Liver (tissue), 9 donors: ENCODE results near the gene EMP1. TPM values are rescaled to one million over a fixed set of nuclear protein-coding genes. Genes with fewer than 3 reads are reported as not detected.
A peak's percentile ranks its signal among the peaks of the same experiment; 100 is the strongest.

Experiments used
- DNase-seq: peaks from one replicate; pipeline ENCODE4 v3.0.0-alpha.2; 2017; ENCODE audit warnings: low spot score
- H3K27ac ChIP-seq, 2 donors: one replicate each; pipeline ENCODE4 v1.7.0; 2013; ENCODE audit warnings: inconsistent platforms in 2 of 2, low read length in 2 of 2, control low read depth in 1 of 2, low read depth in 1 of 2, mild to moderate bottlenecking in 1 of 2
- H3K27me3 ChIP-seq, 4 donors: one replicate each; pipeline versions ENCODE4 v1.6.1 to v1.7.0; 2013; ENCODE audit warnings: low read length in 3 of 4, inconsistent platforms in 1 of 4, mild to moderate bottlenecking in 1 of 4, moderate library complexity in 1 of 4; ENCODE audit not compliant: control insufficient read depth in 4 of 4, insufficient read depth in 4 of 4
- H3K36me3 ChIP-seq, 4 donors: one replicate each; pipeline versions ENCODE4 v1.6.1 to v1.7.0; 2013; ENCODE audit warnings: low read length in 3 of 4, mild to moderate bottlenecking in 3 of 4, low read depth in 1 of 4, moderate library complexity in 1 of 4; ENCODE audit not compliant: control insufficient read depth in 4 of 4, insufficient read depth in 3 of 4
- H3K4me1 ChIP-seq, 4 donors: one replicate each; pipeline versions ENCODE4 v1.6.1 to v1.7.0; 2013; ENCODE audit warnings: low read length in 3 of 4, mild to moderate bottlenecking in 3 of 4, moderate library complexity in 1 of 4; ENCODE audit not compliant: control insufficient read depth in 4 of 4, insufficient read depth in 4 of 4
- H3K4me3 ChIP-seq, 3 donors: one replicate each; pipeline versions ENCODE4 v1.6.1 to v1.7.0; 2013; ENCODE audit warnings: low read length in 3 of 3, control low read depth in 1 of 3, low read depth in 1 of 3, mild to moderate bottlenecking in 1 of 3
- H3K9ac ChIP-seq, 2 donors: one replicate each; pipeline ENCODE4 v1.7.0; 2013; ENCODE audit warnings: low read length in 2 of 2, mild to moderate bottlenecking in 2 of 2, moderate library complexity in 2 of 2, control low read depth in 1 of 2, low read depth in 1 of 2
- H3K9me3 ChIP-seq, 4 donors: one replicate each; pipeline versions ENCODE4 v1.6.1 to v1.7.0; 2013; ENCODE audit warnings: low read length in 3 of 4; ENCODE audit not compliant: control insufficient read depth in 4 of 4
- EGR1 ChIP-seq, 2 donors: IDR thresholded peaks; 2 replicates each; pipeline ENCODE4 v1.6.1; 2016 to 2018; ENCODE audit warnings: antibody characterized with exemption in 2 of 2, low read depth in 2 of 2
- FOXA2 ChIP-seq: IDR thresholded peaks from 2 replicates; pipeline ENCODE4 v1.6.1; 2016; ENCODE audit warnings: antibody characterized with exemption
- GABPA ChIP-seq, 2 donors: IDR thresholded peaks in 1 of 2; conservative IDR thresholded peaks in 1 of 2; 2 replicates each; pipeline ENCODE4 v1.6.1; 2016; ENCODE audit warnings: antibody characterized with exemption in 2 of 2, mild to moderate bottlenecking in 1 of 2, moderate library complexity in 1 of 2
- HNF4A ChIP-seq, 2 donors: conservative IDR thresholded peaks; 2 replicates each; pipeline ENCODE4 v1.6.1; 2016; ENCODE audit warnings: antibody characterized with exemption in 2 of 2, mild to moderate bottlenecking in 2 of 2
- HNF4G ChIP-seq: IDR thresholded peaks from 2 replicates; pipeline ENCODE4 v1.6.1; 2016; ENCODE audit warnings: antibody characterized with exemption
- JUND ChIP-seq, 2 donors: IDR thresholded peaks; 2 replicates each; pipeline ENCODE4 v1.6.1; 2016; ENCODE audit warnings: antibody characterized with exemption in 2 of 2
- NR2F2 ChIP-seq: IDR thresholded peaks from 2 replicates; pipeline ENCODE4 v1.6.1; 2016; ENCODE audit warnings: antibody characterized with exemption
- RAD21 ChIP-seq, 2 donors: IDR thresholded peaks; 2 replicates each; pipeline ENCODE4 v1.6.1; 2016; ENCODE audit warnings: antibody characterized with exemption in 2 of 2, mild to moderate bottlenecking in 2 of 2
- SP1 ChIP-seq: IDR thresholded peaks from 2 replicates; pipeline ENCODE4 v1.6.1; 2018; ENCODE audit warnings: antibody characterized with exemption, mild to moderate bottlenecking
- YY1 ChIP-seq: IDR thresholded peaks from 2 replicates; pipeline ENCODE4 v1.6.1; 2016; ENCODE audit warnings: antibody characterized with exemption, mild to moderate bottlenecking
- WGBS: extraction: QIAGEN DNeasy Blood & Tissue Kit; methylation state at CpG from one replicate; pipeline ENCODE4 v1.1.7; 2013; 5-methylcytosine and 5-hydroxymethylcytosine counted together
- polyA plus RNA-seq, 2 donors: library from polyadenylated mRNA; stranded (reverse) in 1 of 2; unstranded in 1 of 2; fragments of 200-250 nt in 1 of 2; fragments of >200 nt in 1 of 2; fragmentation: Nextera tagmentation in 1 of 2; extraction: Ambion mirVana in 1 of 2; gene quantifications; one replicate each; pipeline versions ENCODE4 v1.2.1 to v1.2.3, GENCODE V29; 2013 to 2015
- total RNA-seq, 2 donors: library from RNA; depleted of rRNA; stranded (reverse); fragments of >200 nt; gene quantifications; one replicate each; pipeline ENCODE4 v1.2.3, GENCODE V29; 2014
- TF ChIP-seq, protein P1 (sequence below): IDR thresholded peaks from 2 replicates; pipeline ENCODE4 v1.6.1; 2016; ENCODE audit warnings: antibody characterized with exemption, mild to moderate bottlenecking
- TF ChIP-seq, protein P2 (sequence below): fragments of 150-350 bp; IDR thresholded peaks from 2 replicates; pipeline ENCODE4 v1.5.1; 2017; ENCODE audit warnings: improper control_type of control experiment, low read depth, low read length; ENCODE audit not compliant: missing input control
- TF ChIP-seq, protein P3 (sequence below): IDR thresholded peaks from 2 replicates; pipeline ENCODE4 v1.6.1; 2016; ENCODE audit warnings: antibody characterized with exemption
- TF ChIP-seq, protein P4 (sequence below): IDR thresholded peaks from 2 replicates; pipeline ENCODE4 v1.6.1; 2016; ENCODE audit warnings: antibody characterized with exemption
- donor health status: healthy.
- donor health status: healthy.
- donor health status: healthy.
- donor health status: healthy.
- donor health status: healthy.

EMP1 gene
- total and polyA plus RNA-seq, 4 donors: 1.6 to 5.6 (median 3.6) TPM

DNA sequence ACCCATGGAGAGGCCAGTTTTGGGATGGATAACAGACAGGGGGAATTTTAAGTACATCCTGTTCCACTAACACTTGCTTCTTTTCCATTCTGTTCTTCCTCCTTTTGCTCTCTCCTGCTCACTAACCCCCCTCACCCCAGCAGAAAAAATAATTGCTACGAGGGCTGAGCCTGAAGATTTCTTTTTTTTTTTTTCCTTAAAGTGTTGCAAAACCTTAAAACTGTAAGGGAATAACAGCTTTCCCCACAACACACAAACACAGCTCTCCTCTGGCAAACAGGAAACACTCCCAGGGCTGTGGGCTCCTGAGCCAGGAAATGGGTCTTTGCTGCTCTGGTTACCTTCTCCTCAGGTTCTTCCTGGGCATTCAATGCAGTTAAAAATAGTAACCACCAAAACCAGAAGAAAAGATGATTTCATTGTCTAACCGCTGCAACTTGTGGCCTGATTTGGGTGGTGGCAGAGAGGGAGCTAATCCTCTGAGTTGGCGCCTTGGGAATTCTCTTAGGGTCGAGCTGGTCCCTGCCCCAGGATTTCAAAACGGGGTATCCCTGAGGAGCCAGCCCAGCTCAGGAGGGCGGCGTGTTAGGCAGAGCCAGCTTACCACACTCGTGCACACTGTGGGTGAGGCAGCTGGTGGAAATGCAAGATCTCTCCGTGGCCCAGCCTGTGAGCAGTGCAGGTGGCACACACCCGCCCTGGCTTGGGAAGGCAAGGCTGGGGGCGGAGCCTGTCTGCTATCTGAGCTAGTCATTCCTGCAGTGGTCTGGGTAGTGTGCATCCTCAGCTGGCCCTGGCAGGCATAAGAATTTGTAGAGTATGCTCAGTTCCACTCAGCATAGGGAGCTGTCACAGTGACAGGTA lies 17.1 kb upstream of the EMP1 start:
- no peaks in the 10 kb centered on the region for H3K27me3 ChIP-seq
- H3K9me3 ChIP-seq: no peaks in the 10 kb centered on the region
- H3K36me3 ChIP-seq: no peaks in the 10 kb centered on the region
- no peak overlapping the region for H3K4me3 ChIP-seq
- no peaks in the 10 kb centered on the region for H3K4me1 ChIP-seq
- H3K27ac ChIP-seq: no peak overlapping the region
- DNase-seq: no peak
- 41% methylated on average over 11 of the region's 11 CpGs for WGBS
- TF ChIP-seq SP1: peak; percentile 51
- no peak for TF ChIP-seq RAD21 (IDR thresholded peaks at IDR 0.05)
- no peak overlapping the region for H3K9ac ChIP-seq

DNA sequence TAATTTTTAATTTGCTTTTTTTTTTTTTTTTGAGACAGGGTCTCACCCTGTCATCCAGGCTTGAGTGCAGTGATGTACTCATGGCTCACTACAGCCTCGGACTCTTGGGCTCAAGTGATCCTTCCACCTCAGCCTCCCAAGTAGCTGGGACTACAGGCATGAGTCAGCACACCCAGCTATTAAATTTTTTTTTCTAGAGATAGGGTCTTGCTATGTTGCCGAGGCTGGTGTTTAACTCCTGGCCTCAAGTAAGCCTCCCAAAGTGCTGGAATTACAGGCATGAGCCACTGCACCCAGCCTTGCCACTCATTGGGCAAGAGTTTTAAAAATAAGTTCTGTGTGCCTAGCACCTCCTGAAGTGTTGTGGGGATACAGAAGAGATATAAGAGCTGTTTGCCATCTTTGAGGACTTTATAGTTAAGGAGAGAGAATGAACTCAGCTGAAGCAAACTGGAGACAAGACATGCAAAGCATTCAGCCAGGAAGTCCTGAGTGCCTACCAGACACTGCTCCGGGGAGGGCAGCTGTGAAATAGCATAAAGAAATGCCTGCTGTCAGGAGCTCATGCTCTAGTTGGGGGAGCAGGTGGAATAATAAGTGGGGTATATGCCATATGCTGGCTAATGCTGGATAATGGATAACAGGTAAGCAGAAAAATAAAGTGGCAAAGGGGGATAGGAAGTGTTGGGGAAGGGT lies 15.0 kb upstream of the EMP1 start:
- H3K36me3 ChIP-seq: no peaks in the 10 kb centered on the region
- H3K4me1 ChIP-seq: no peaks in the 10 kb centered on the region
- H3K27ac ChIP-seq: no peak overlapping the region
- DNase-seq: no peak
- 73% methylated on average over 3 of the region's 3 CpGs for WGBS
- H3K4me3 ChIP-seq: no peak overlapping the region
- no peaks in the 10 kb centered on the region for H3K9me3 ChIP-seq
- H3K9ac ChIP-seq: no peak overlapping the region
- no peaks in the 10 kb centered on the region for H3K27me3 ChIP-seq
- TF ChIP-seq JUND (IDR thresholded peaks at IDR 0.05) (no peak), EGR1 (IDR thresholded peaks at IDR 0.05; ENCODE audit: low read depth in 2 of 2) (no peak), HNF4A (conservative IDR thresholded peaks at IDR 0.05) (no peak), HNF4G (no peak), YY1 (no peak), RAD21 (IDR thresholded peaks at IDR 0.05) (no peak), FOXA2 (no peak), NR2F2 (no peak), GABPA (IDR thresholded peaks at IDR 0.05 in 1 of 2, conservative IDR thresholded peaks at IDR 0.05 in 1 of 2) (no peak)
- TF ChIP-seq, protein P1, sequence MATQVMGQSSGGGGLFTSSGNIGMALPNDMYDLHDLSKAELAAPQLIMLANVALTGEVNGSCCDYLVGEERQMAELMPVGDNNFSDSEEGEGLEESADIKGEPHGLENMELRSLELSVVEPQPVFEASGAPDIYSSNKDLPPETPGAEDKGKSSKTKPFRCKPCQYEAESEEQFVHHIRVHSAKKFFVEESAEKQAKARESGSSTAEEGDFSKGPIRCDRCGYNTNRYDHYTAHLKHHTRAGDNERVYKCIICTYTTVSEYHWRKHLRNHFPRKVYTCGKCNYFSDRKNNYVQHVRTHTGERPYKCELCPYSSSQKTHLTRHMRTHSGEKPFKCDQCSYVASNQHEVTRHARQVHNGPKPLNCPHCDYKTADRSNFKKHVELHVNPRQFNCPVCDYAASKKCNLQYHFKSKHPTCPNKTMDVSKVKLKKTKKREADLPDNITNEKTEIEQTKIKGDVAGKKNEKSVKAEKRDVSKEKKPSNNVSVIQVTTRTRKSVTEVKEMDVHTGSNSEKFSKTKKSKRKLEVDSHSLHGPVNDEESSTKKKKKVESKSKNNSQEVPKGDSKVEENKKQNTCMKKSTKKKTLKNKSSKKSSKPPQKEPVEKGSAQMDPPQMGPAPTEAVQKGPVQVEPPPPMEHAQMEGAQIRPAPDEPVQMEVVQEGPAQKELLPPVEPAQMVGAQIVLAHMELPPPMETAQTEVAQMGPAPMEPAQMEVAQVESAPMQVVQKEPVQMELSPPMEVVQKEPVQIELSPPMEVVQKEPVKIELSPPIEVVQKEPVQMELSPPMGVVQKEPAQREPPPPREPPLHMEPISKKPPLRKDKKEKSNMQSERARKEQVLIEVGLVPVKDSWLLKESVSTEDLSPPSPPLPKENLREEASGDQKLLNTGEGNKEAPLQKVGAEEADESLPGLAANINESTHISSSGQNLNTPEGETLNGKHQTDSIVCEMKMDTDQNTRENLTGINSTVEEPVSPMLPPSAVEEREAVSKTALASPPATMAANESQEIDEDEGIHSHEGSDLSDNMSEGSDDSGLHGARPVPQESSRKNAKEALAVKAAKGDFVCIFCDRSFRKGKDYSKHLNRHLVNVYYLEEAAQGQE: no peak
- TF ChIP-seq, protein P2, sequence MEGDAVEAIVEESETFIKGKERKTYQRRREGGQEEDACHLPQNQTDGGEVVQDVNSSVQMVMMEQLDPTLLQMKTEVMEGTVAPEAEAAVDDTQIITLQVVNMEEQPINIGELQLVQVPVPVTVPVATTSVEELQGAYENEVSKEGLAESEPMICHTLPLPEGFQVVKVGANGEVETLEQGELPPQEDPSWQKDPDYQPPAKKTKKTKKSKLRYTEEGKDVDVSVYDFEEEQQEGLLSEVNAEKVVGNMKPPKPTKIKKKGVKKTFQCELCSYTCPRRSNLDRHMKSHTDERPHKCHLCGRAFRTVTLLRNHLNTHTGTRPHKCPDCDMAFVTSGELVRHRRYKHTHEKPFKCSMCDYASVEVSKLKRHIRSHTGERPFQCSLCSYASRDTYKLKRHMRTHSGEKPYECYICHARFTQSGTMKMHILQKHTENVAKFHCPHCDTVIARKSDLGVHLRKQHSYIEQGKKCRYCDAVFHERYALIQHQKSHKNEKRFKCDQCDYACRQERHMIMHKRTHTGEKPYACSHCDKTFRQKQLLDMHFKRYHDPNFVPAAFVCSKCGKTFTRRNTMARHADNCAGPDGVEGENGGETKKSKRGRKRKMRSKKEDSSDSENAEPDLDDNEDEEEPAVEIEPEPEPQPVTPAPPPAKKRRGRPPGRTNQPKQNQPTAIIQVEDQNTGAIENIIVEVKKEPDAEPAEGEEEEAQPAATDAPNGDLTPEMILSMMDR: no peak
- TF ChIP-seq, protein P3, sequence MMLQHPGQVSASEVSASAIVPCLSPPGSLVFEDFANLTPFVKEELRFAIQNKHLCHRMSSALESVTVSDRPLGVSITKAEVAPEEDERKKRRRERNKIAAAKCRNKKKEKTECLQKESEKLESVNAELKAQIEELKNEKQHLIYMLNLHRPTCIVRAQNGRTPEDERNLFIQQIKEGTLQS: no peak
- TF ChIP-seq, protein P4, sequence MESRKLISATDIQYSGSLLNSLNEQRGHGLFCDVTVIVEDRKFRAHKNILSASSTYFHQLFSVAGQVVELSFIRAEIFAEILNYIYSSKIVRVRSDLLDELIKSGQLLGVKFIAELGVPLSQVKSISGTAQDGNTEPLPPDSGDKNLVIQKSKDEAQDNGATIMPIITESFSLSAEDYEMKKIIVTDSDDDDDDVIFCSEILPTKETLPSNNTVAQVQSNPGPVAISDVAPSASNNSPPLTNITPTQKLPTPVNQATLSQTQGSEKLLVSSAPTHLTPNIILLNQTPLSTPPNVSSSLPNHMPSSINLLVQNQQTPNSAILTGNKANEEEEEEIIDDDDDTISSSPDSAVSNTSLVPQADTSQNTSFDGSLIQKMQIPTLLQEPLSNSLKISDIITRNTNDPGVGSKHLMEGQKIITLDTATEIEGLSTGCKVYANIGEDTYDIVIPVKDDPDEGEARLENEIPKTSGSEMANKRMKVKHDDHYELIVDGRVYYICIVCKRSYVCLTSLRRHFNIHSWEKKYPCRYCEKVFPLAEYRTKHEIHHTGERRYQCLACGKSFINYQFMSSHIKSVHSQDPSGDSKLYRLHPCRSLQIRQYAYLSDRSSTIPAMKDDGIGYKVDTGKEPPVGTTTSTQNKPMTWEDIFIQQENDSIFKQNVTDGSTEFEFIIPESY: no peak
